ENCODE measurements around the gene ZNF490. TPM values are rescaled to one million over a fixed set of nuclear protein-coding genes. Genes with fewer than 3 reads are reported as not detected.
"Not testable (repeated sequence)": the region's sequence is repeated elsewhere in the genome, so short reads cannot be mapped to it uniquely, and the experiment has no call there.

The ZNF490 gene
- polyA plus RNA-seq, 6 donors from 2014 or later: 9.7 to 13.1 (median 12.2) TPM; not detected in 1

DNA sequence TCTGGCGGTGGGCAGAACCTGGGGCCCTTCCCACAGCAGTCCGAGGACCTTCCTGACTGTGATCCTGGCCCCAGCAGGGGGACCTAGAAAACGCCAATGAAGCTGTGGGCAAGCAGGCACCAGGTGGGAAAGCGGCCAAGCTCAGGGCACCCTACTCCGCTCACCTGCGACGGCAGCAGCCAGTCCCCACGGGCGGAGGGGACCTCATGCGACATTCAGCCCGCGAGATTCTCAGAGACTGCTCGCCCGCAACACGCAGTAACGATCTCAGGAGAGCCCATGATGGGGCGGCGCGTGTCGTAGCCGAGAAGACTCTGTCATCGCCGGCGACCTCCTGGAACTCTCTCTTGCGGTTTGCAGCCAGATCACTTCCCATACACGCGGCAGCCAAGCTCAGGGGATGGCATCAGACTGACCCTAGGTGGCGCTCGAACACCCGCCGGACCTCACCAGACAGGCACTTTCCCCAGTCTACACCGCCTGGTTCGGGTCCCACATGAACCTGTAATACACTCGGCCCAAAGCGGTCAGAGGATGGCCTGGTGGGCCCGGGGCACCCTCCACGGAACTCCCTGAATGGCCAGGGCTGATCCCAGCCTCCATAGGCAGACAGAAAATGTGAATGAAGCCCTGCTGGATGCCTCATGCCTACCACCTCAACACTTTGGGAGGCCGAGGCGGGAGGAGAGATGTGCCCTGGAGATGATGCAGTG is 29.4 kb upstream of the ZNF490 start:
- peaks cover 14 to 27% (median 18%) of the 10 kb centered on the region in 3 donors for H3K4me1 Mint-ChIP-seq
- H3K4me3 Mint-ChIP-seq: peak overlapping the region; percentile 32 to 92 (median 86)
- ATAC-seq (ENCODE audit: low read depth in 2 of 2) (peak; percentile 96 to 97), DNase-seq (peak; percentile 85)
- H3K27me3 Mint-ChIP-seq: no peaks in the 10 kb centered on the region
- peak overlapping the region; percentile 90 to 96 (median 94) for H3K27ac Mint-ChIP-seq
- no peaks in the 10 kb centered on the region for H3K9me3 Mint-ChIP-seq
- peaks cover 0 to 4% of the 10 kb centered on the region in 2 donors for H3K36me3 Mint-ChIP-seq

- Mint-ChIP-seq H3K4me3 (no peak overlapping the region), H3K9me3 (no peaks in the 10 kb centered on the region), H3K27me3 (no peaks in the 10 kb centered on the region), H3K4me1 (peaks cover 16 to 27% (median 20%) of the 10 kb centered on the region in 3 donors), H3K27ac (peak overlapping the region in 1 of 6 donors; percentile 38), H3K36me3 (peaks cover 0 to 6% of the 10 kb centered on the region in 2 donors)
- DNase-seq (no peak), ATAC-seq (ENCODE audit: low read depth in 2 of 2) (no peak)
Observed at GRCh38 chr19:12638611-12639182, 28.1 kb upstream of the ZNF490 start.

- Mint-ChIP-seq H3K36me3 (peaks cover 0 to 6% of the 10 kb centered on the region in 2 donors), H3K27ac (peak overlapping the region in 1 of 6 donors; percentile 61), H3K9me3 (no peaks in the 10 kb centered on the region), H3K4me3 (no peak overlapping the region), H3K27me3 (no peaks in the 10 kb centered on the region), H3K4me1 (peaks cover 16 to 32% (median 17%) of the 10 kb centered on the region in 3 donors)
- DNase-seq (no peak), ATAC-seq (ENCODE audit: low read depth in 2 of 2) (no peak)
Observed at GRCh38 chr19:12636631-12637030, 26.0 kb upstream of the ZNF490 start.

- Mint-ChIP-seq H3K4me3 (no peak overlapping the region), H3K9me3 (peaks cover 0 to 19% (median 9%) of the 10 kb centered on the region in 7 donors), H3K27me3 (no peaks in the 10 kb centered on the region), H3K27ac (peak overlapping the region in 3 of 6 donors; percentile 24 to 56 (median 44)), H3K4me1 (peaks cover 0 to 10% (median 3%) of the 10 kb centered on the region in 3 donors), H3K36me3 (peaks cover 17 to 23% of the 10 kb centered on the region in 2 donors)
- DNase-seq (no peak), ATAC-seq (ENCODE audit: low read depth in 2 of 2) (no peak)
Observed at GRCh38 chr19:12629215-12629614, 18.6 kb upstream of the ZNF490 start.

GRCh38 chr19:12628040-12629022 is 17.7 kb upstream of the ZNF490 start:
- Mint-ChIP-seq H3K27me3 (no peaks in the 10 kb centered on the region), H3K9me3 (peaks cover 0 to 19% (median 9%) of the 10 kb centered on the region in 7 donors), H3K27ac (peak overlapping the region in 1 of 6 donors; percentile 56), H3K36me3 (peaks cover 17 to 23% of the 10 kb centered on the region in 2 donors), H3K4me3 (no peak overlapping the region), H3K4me1 (peaks cover 4 to 13% (median 6%) of the 10 kb centered on the region in 3 donors)
- ATAC-seq (ENCODE audit: low read depth in 2 of 2) (no peak), DNase-seq (no peak)

DNA sequence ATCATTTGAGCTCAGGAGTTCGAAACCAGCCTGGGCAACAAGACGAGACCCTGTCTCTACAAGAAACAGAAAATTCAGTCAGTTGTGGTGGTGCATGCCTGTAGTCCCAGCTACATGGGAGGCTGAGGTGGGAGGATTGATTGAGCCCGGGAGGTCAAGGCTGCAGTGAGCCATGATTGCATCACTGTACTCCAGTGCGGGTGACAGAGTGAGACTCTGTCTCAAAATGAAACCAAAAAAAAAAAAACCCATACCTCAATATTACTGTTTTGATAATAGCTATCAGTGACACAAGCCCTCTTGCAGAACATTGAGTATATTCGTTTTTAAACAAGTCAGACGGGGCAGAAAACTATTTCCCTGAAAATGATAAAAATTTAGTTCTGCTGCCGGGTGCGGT is 16.3 kb upstream of the ZNF490 start:
- Mint-ChIP-seq H3K36me3 (peaks cover 17 to 23% of the 10 kb centered on the region in 2 donors), H3K9me3 (peaks cover 0 to 19% (median 9%) of the 10 kb centered on the region in 7 donors), H3K27ac (no peak overlapping the region), H3K4me1 (peaks cover 9 to 20% (median 10%) of the 10 kb centered on the region in 3 donors), H3K27me3 (no peaks in the 10 kb centered on the region), H3K4me3 (no peak overlapping the region)
- ATAC-seq (ENCODE audit: low read depth in 2 of 2) (no peak), DNase-seq (no peak)

GRCh38 chr19:12623361-12624031 is 12.9 kb upstream of the ZNF490 start:
- H3K4me3 Mint-ChIP-seq: no peak overlapping the region
- ATAC-seq (ENCODE audit: low read depth in 2 of 2): no peak
- no peaks in the 10 kb centered on the region for H3K27me3 Mint-ChIP-seq
- peaks cover 9 to 14% of the 10 kb centered on the region in 2 donors for H3K36me3 Mint-ChIP-seq
- peaks cover 11 to 41% (median 26%) of the 10 kb centered on the region in 3 donors for H3K4me1 Mint-ChIP-seq
- peak overlapping the region in 3 of 6 donors; percentile 44 to 88 (median 72) for H3K27ac Mint-ChIP-seq
- peaks cover 0 to 14% (median 7%) of the 10 kb centered on the region in 7 donors for H3K9me3 Mint-ChIP-seq
- DNase-seq: no peak

GRCh38 chr19:12621253-12622024 is 10.8 kb upstream of the ZNF490 start:
- H3K36me3 Mint-ChIP-seq: not testable (repeated sequence)

GRCh38 chr19:12617646-12618045 is 7.0 kb upstream of the ZNF490 start:
- DNase-seq: no peak
- Mint-ChIP-seq H3K4me1 (peaks cover 29 to 86% (median 47%) of the 10 kb centered on the region in 3 donors), H3K27me3 (no peaks in the 10 kb centered on the region)

More at GRCh38 chr19:12621253-12622024, 10.8 kb upstream of the ZNF490 start:
- not testable (repeated sequence) for H3K9me3 Mint-ChIP-seq; DNase-seq; H3K27me3 Mint-ChIP-seq; ATAC-seq (ENCODE audit: low read depth in 2 of 2)
- peaks cover 15 to 62% (median 32%) of the 10 kb centered on the region in 3 donors for H3K4me1 Mint-ChIP-seq
- H3K4me3 Mint-ChIP-seq: peak overlapping the region in 2 of 8 donors; percentile 24 to 37
- H3K27ac Mint-ChIP-seq: peak overlapping the region in 3 of 6 donors; percentile 56 to 64 (median 63)

DNA sequence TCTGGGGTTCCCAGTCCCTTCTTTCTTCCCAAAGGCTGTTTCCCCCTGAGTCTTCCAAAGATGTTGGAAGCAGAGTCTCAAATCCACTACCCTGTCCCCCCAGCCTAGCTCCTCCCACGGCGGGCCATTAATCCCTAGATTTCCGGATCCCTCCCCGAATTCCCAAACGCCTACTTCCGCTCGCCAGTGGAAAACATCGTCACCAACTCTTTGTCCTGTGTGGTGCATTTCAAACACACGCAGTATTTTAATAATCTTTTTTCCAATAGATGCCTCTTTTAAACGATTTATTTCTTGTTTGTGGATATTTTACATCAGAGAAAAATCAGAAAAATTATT is 717 bp upstream of the ZNF490 start:
- peak overlapping the region; percentile 100 for H3K27ac Mint-ChIP-seq
- H3K9me3 Mint-ChIP-seq: no peaks in the 10 kb centered on the region
- H3K36me3 Mint-ChIP-seq: peaks cover 0 to 7% of the 10 kb centered on the region in 2 donors
- no peaks in the 10 kb centered on the region for H3K27me3 Mint-ChIP-seq
- H3K4me3 Mint-ChIP-seq: peak overlapping the region; percentile 96 to 100 (median 100)
- DNase-seq (no peak), ATAC-seq (ENCODE audit: low read depth in 2 of 2) (no peak)
- H3K4me1 Mint-ChIP-seq: peaks cover 32 to 75% (median 39%) of the 10 kb centered on the region in 3 donors

More at GRCh38 chr19:12617646-12618045, 7.0 kb upstream of the ZNF490 start:
- H3K4me3 Mint-ChIP-seq: peak overlapping the region in 4 of 8 donors; percentile 25 to 89 (median 66)
- no peaks in the 10 kb centered on the region for H3K9me3 Mint-ChIP-seq
- peaks cover 4 to 8% of the 10 kb centered on the region in 2 donors for H3K36me3 Mint-ChIP-seq
- H3K27ac Mint-ChIP-seq: peak overlapping the region in 1 of 6 donors; percentile 67
- no peak for ATAC-seq (ENCODE audit: low read depth in 2 of 2)

GRCh38 chr19:12607631-12608030 is 3.0 kb downstream of the ZNF490 start:
- H3K36me3 Mint-ChIP-seq: no peaks in the 10 kb centered on the region
- DNase-seq (no peak), ATAC-seq (ENCODE audit: low read depth in 2 of 2) (no peak)
- H3K4me3 Mint-ChIP-seq: peak overlapping the region in 3 of 8 donors; percentile 48 to 84 (median 69)
- peak overlapping the region in 4 of 6 donors; percentile 29 to 89 (median 46) for H3K27ac Mint-ChIP-seq
- no peaks in the 10 kb centered on the region for H3K9me3 Mint-ChIP-seq
- peaks cover 12 to 56% (median 16%) of the 10 kb centered on the region in 3 donors for H3K4me1 Mint-ChIP-seq
- no peaks in the 10 kb centered on the region for H3K27me3 Mint-ChIP-seq

DNA sequence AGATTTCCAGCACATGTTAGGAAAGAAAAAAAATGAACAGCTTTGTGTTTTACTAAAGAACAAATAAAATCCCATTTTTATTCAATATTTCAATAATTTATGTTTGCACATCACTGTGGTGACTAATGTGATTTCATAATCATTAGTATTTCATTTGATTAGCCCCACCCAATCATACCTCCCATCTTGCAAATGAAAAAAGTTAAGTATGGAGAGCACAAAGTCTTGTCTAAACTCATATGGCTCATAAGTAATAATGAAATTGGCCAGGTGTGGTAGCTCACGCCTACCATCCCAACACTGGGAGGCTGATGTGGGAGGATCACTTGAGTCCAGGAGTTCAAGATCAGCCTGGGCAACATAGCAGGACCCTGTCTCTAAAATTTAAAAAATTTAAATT is 3.8 kb downstream of the ZNF490 start:
- Mint-ChIP-seq H3K9me3 (no peaks in the 10 kb centered on the region), H3K27ac (no peak overlapping the region), H3K36me3 (no peaks in the 10 kb centered on the region), H3K4me3 (no peak overlapping the region), H3K4me1 (peaks cover 12 to 53% (median 16%) of the 10 kb centered on the region in 3 donors), H3K27me3 (no peaks in the 10 kb centered on the region)
- ATAC-seq (ENCODE audit: low read depth in 2 of 2): no peak
- DNase-seq: no peak
